Measurements from ENCODE around the gene CYP46A1.

GRCh38 chr14:99699085-99699760 is 15.1 kb downstream of the CYP46A1 start:
- TF ChIP-seq CTCF (IDR thresholded peaks at IDR 0.05; ENCODE audit: poor library complexity) (no peak), EZH2phosphoT487 (IDR thresholded peaks at IDR 0.05; ENCODE audit: low read depth, severe bottlenecking, unreplicated experiment) (no peak), EZH2 (IDR thresholded peaks at IDR 0.05; ENCODE audit: borderline replicate concordance) (no peak)

Measured in hepatocyte (in vitro differentiated cells).